GM12878 (cell line): ENCODE results near the gene PGLYRP4. TPM values are rescaled to one million over a fixed set of nuclear protein-coding genes. Genes with fewer than 3 reads are reported as not detected.

Experiments used
- ATAC-seq: fragments of 200-7000 bp; cut with Tn5 transposase; 3 replicates; pipeline ENCODE4 v1.9.1; 2020; ENCODE audit warnings: mild to moderate bottlenecking, moderate library complexity
- BruUV-seq: library from RNA; stranded (reverse); fragments of 400-500 nt; replicated peaks from 2 replicates; lab custom pipeline; 2021; lab: Mats Ljungman, UMichigan
- CTCF ChIA-PET: fragments of 300-600 bp; sonication (Branson Sonifier 250); formaldehyde crosslinking; extraction: SDS; loops from one replicate; lab custom pipeline; 2021; ENCODE audit warnings: inconsistent platforms; lab: Yijun Ruan, JAX
- POLR2A ChIA-PET: fragments of 350-600 bp; formaldehyde crosslinking; extraction: SDS; loops from one replicate; lab custom pipeline; 2021; ENCODE audit warnings: inconsistent platforms; lab: Charles Lee
- RAD21 ChIA-PET: fragments of 300-600 bp; sonication (Branson Sonifier 250); formaldehyde crosslinking; loops from one replicate; lab custom pipeline; 2023; ENCODE audit warnings: antibody characterized with exemption; ENCODE audit not compliant: unreplicated experiment; lab: Charles Lee
- SMC1A ChIA-PET: fragments of 300-600 bp; sonication (Branson Sonifier 250); formaldehyde crosslinking; loops from one replicate; lab custom pipeline; 2023; ENCODE audit not compliant: unreplicated experiment, uncharacterized antibody; lab: Charles Lee
- DNase-seq: peaks from one replicate; pipeline ENCODE4 v3.0.0-alpha.2; 2011; ENCODE audit warnings: low read depth, low spot score
- FAIRE-seq: peaks from 3 replicates; lab custom pipeline; 2011; peaks lifted over from hg19 to GRCh38; lab: Jason Lieb, UNC
- H2AFZ ChIP-seq: 2 replicates; pipeline ENCODE4 v1.6.0; 2011; ENCODE audit warnings: low read depth, low read length, control low read depth; ENCODE audit not compliant: control insufficient read depth
- H3K27ac ChIP-seq: 2 replicates; pipeline ENCODE4 v1.5.1; 2011; ENCODE audit warnings: control low read depth; ENCODE audit not compliant: control insufficient read depth, insufficient read depth
- H3K27me3 ChIP-seq, 2 experiments: replicated peaks in 1 of 2; 2 replicates each; pipeline versions ENCODE4 v1.6.0 to v1.6.1; 2011; ENCODE audit warnings: low read length in 1 of 2; ENCODE audit not compliant: control insufficient read depth in 2 of 2, insufficient read depth in 2 of 2
- H3K36me3 ChIP-seq, 2 experiments: 2 replicates each; pipeline ENCODE4 v1.5.1; 2011; ENCODE audit warnings: low read length in 1 of 2; ENCODE audit not compliant: control insufficient read depth in 2 of 2, insufficient read depth in 2 of 2
- H3K4me1 ChIP-seq: 2 replicates; pipeline ENCODE4 v1.6.1; 2011; ENCODE audit warnings: mild to moderate bottlenecking, low read length, moderate library complexity, mixed read lengths; ENCODE audit not compliant: control insufficient read depth, insufficient read depth
- H3K4me2 ChIP-seq: 2 replicates; pipeline ENCODE4 v1.6.0; 2011; ENCODE audit warnings: control low read depth; ENCODE audit not compliant: control insufficient read depth, insufficient read depth
- H3K4me3 ChIP-seq: fragments of 200-600 bp; sonication (generic); 2 replicates; pipeline ENCODE4 v1.5.1; 2016
- H3K79me2 ChIP-seq: 2 replicates; pipeline ENCODE4 v1.6.0; 2011; ENCODE audit warnings: low read length; ENCODE audit not compliant: control insufficient read depth, insufficient read depth
- H3K9ac ChIP-seq: 2 replicates; pipeline ENCODE4 v1.8.0; 2011; ENCODE audit warnings: low read length, control low read depth, mixed read lengths; ENCODE audit not compliant: control insufficient read depth, insufficient read depth
- H3K9me3 ChIP-seq: replicated peaks from 3 replicates; pipeline ENCODE4 v1.5.1; 2011; ENCODE audit warnings: mild to moderate bottlenecking, low read length; ENCODE audit not compliant: control insufficient read depth, insufficient read depth
- H4K20me1 ChIP-seq: 2 replicates; pipeline ENCODE4 v1.6.0; 2011; ENCODE audit not compliant: control insufficient read depth, insufficient read depth
- ETV6 ChIP-seq, 2 experiments: fragments of 450-650 bp in 1 of 2; IDR thresholded peaks in 1 of 2; conservative IDR thresholded peaks in 1 of 2; 2 replicates each; pipeline ENCODE4 v1.6.1; 2014; ENCODE audit warnings: antibody characterized with exemption in 1 of 2, borderline replicate concordance in 1 of 2, low read depth in 1 of 2, mild to moderate bottlenecking in 1 of 2, moderate library complexity in 1 of 2
- IRF4 ChIP-seq: IDR thresholded peaks from 2 replicates; pipeline ENCODE4 v1.6.1; 2011; ENCODE audit warnings: low read depth, low read length
- PML ChIP-seq: IDR thresholded peaks from 2 replicates; pipeline ENCODE4 v1.6.1; 2012; ENCODE audit warnings: low read length, inconsistent platforms
- SKIL ChIP-seq: fragments of 450-650 bp; IDR thresholded peaks from 2 replicates; pipeline ENCODE4 v1.6.1; 2017; ENCODE audit warnings: mild to moderate bottlenecking, low read depth, inconsistent platforms; ENCODE audit not compliant: poor library complexity, severe bottlenecking
- WGBS: methylation state at CpG from one replicate; pipeline ENCODE4 v1.1.6; 2016; ENCODE audit warnings: low lambda C conversion rate; ENCODE audit not compliant: insufficient replicate concordance, insufficient coverage; ENCODE audit errors: missing lambda C conversion rate; 5-methylcytosine and 5-hydroxymethylcytosine counted together
- in situ Hi-C: fragments of 300-500 bp; cut with MboI; formaldehyde crosslinking; loops from 9 replicates; pipeline ENCODE4 v1.14.3; 2018; ENCODE audit warnings: mixed read lengths
- intact Hi-C: fragments of 100-400 bp; cut with micrococcal nuclease; formaldehyde crosslinking; loops from one replicate; pipeline ENCODE4 v1.14.2; 2022; ENCODE audit not compliant: unreplicated experiment
- polyA plus RNA-seq, 11 experiments: library from polyadenylated mRNA; depleted of rRNA in 4 of 11; unstranded in 6 of 11; stranded (reverse) in 5 of 11; fragments of >200 nt; fragmentation: Nextera tagmentation in 4 of 11; fragmentation: Illumina TruSeq in 1 of 11; extraction: Ambion mirVana in 4 of 11; extraction: Trizol in 1 of 11; gene quantifications; 1 replicate in 1 of 11; 2 replicates in 10 of 11; pipeline versions ENCODE4 v1.2.1 to v1.2.3, GENCODE V29; 2011 to 2016; ENCODE audit warnings: inconsistent platforms in 2 of 11, missing spikeins in 2 of 11, low read depth in 1 of 11
- total RNA-seq, 4 experiments: library from RNA; depleted of rRNA in 3 of 4; stranded (reverse); fragments of >200 nt in 3 of 4; fragmentation: Illumina TruSeq in 1 of 4; extraction: Trizol in 1 of 4; gene quantifications; 2 replicates each; pipeline versions ENCODE4 v1.2.1 to v1.2.3, GENCODE V29; 2013 to 2021

PGLYRP4 gene
- total and polyA plus RNA-seq, 10 of the 15 experiments (the other 5 are each of a cell fraction or from before 2014, with no cell fraction given), result 0.22 to 3.0 (median 0.44) TPM

GRCh38 chr1:153394391-153394790 lies 45.8 kb upstream of the PGLYRP4 start (continued):
- no peak for TF ChIP-seq ETV6 (conservative IDR thresholded peaks at IDR 0.05 in 1 of 2, IDR thresholded peaks at IDR 0.05 in 1 of 2; ENCODE audit: borderline replicate concordance in 1 of 2, low read depth in 1 of 2)

DNA sequence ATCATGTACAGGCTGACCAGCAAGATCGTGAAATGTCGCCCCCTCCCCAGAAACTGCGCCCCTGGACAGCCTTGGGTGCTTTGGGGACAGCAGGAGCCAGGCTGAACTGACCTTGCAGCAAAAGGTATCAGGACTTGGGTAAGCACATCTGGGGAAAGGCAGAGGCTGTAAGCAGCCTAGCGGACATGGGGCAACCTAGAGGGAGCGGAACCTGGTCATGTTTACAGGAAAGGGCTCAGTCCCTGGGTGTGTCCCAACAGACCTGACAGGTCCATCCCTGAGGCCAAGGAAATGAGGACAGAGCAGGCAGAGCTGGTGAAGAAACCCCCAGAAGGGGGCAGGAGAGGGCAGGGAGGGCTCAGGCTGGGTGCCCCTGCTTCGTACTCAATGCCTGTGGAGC lies 45.3 kb upstream of the PGLYRP4 start:
- H3K27ac ChIP-seq, result no peak overlapping the region
- no peaks in the 10 kb centered on the region for H3K36me3 ChIP-seq
- H3K9me3 ChIP-seq, result no peaks in the 10 kb centered on the region
- H3K79me2 ChIP-seq, result no peaks in the 10 kb centered on the region
- in situ Hi-C loops, result no loop called here
- TF ChIP-seq SKIL (no peak), PML (no peak), IRF4 (no peak)
- no peaks in the 10 kb centered on the region for H4K20me1 ChIP-seq
- BruUV-seq, result no TSS peak
- H2AFZ ChIP-seq, result no peak overlapping the region
- WGBS, result 64% methylated on average over 6 of the region's 6 CpGs
- H3K9ac ChIP-seq, result no peak overlapping the region
- ChIA-PET POLR2A (no interaction called here), CTCF (interaction anchor here (1.2 kb wide), 1 partner anchor 39 kb away, joined by 3 read pairs; no protein-coding TSS in a partner anchor), SMC1A (no interaction called here), RAD21 (no interaction called here)
- H3K4me1 ChIP-seq, result no peaks in the 10 kb centered on the region
- FAIRE-seq, result no peak
- H3K4me3 ChIP-seq, result no peak overlapping the region
- peaks cover 2% of the 10 kb centered on the region in 2 experiments; a peak in 3 of 4 replicates for H3K27me3 ChIP-seq
- intact Hi-C loops, result no loop called here
- DNase-seq, result no peak
- ATAC-seq, result no peak
- no peak overlapping the region for H3K4me2 ChIP-seq
